GM10266 (cell line): ENCODE data around the gene SCD.

ENCODE experiments used
- DNase-seq: peaks from one replicate; pipeline ENCODE4 v3.0.0; 2012; ENCODE audit errors: extremely low spot score
- CTCF ChIP-seq: IDR thresholded peaks from 2 replicates; pipeline ENCODE4 v1.5.1; 2012; ENCODE audit warnings: mild to moderate bottlenecking, low read depth; ENCODE audit not compliant: control insufficient read depth, insufficient read depth; ENCODE audit errors: missing control alignments

The SCD gene

DNA sequence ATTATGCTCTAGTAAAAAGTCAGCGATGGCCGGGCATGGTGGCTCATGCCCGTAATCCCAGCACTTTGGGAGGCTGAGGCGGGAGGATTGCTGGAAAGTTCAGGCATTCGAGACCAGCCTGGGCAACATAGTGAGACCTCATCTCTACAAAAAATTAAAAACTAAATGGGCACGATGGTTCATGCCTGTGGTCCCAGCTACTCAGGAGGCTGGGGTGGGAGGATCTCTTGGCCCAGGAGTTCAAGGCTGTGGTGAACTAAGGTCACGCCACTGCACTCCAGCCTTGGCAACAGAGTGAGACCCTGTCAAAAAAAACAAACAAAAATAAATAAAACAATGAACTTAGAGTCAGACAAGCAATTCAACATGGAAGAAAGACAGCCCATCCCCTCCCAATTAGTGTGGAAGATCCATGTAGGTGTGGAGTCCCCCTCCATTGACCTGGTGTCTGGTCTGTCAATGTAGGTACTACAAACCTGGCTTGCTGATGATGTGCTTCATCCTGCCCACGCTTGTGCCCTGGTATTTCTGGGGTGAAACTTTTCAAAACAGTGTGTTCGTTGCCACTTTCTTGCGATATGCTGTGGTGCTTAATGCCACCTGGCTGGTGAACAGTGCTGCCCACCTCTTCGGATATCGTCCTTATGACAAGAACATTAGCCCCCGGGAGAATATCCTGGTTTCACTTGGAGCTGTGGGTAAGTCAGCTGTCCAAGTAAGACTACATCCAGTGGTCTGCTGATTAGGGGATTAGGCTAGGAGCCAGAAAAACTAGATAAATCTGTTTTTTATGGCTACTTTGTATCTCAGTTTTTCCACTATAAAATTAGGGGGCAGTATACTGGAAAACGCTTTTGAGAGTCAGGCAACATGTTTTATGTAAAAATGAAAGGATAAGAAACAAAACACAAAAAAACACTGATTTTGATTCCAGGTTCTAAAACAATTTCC lies 9.3 kb downstream of the SCD start:
- DNase-seq, result no peak
- no peak for TF ChIP-seq CTCF

- no peak for DNase-seq
- no peak for TF ChIP-seq CTCF
These were observed 10.2 kb downstream of the SCD start for GRCh38 chr10:100357059-100357858.

- DNase-seq, result no peak
- TF ChIP-seq CTCF, result no peak
These were observed 12.0 kb downstream of the SCD start for GRCh38 chr10:100359030-100359432.

DNA sequence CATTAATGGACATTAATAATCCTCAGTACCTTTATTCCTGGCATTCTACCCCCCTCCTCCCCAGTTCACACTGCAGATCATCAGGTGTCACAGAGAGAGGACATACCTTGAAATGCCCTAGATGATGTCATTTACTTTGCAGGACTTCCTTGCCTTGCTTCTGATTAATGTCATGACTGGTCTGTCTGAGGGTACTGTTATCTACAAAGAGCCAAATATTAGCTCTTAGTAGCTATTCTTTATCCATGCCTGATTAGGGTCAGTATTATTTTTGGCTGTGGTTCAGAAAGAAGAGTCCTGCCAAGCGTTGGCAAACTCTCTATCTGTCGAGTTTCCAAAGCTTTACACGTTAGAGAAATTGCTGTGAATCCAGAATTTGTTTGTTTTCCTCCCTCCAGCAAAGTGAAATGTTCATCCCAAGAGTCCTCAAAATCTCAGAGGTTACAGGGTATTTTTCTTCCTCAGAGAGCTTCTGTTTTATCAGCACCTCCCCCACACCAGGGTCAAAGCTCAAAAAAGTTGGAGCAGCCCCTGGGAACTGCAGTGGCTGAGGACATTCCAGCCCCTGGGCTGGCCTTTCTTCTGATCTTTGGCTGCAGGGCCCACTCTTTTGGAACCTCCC lies 12.6 kb downstream of the SCD start:
- no peak for TF ChIP-seq CTCF
- DNase-seq, result no peak

GRCh38 chr10:100360234-100360633 lies 13.2 kb downstream of the SCD start:
- no peak for DNase-seq

DNA sequence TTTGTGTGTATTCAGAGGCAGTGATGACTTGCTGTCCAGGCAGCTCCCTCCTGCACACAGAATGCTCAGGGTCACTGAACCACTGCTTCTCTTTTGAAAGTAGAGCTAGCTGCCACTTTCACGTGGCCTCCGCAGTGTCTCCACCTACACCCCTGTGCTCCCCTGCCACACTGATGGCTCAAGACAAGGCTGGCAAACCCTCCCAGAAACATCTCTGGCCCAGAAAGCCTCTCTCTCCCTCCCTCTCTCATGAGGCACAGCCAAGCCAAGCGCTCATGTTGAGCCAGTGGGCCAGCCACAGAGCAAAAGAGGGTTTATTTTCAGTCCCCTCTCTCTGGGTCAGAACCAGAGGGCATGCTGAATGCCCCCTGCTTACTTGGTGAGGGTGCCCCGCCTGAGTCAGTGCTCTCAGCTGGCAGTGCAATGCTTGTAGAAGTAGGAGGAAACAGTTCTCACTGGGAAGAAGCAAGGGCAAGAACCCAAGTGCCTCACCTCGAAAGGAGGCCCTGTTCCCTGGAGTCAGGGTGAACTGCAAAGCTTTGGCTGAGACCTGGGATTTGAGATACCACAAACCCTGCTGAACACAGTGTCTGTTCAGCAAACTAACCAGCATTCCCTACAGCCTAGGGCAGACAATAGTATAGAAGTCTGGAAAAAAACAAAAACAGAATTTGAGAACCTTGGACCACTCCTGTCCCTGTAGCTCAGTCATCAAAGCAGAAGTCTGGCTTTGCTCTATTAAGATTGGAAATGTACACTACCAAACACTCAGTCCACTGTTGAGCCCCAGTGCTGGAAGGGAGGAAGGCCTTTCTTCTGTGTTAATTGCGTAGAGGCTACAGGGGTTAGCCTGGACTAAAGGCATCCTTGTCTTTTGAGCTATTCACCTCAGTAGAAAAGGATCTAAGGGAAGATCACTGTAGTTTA lies 15.8 kb downstream of the SCD start:
- no peak for DNase-seq
- no peak for TF ChIP-seq CTCF

More at GRCh38 chr10:100360234-100360633, 13.2 kb downstream of the SCD start:
- TF ChIP-seq CTCF, result no peak
